ENCODE results near the gene OCEL1. TPM values are rescaled to one million over a fixed set of nuclear protein-coding genes. Genes with fewer than 3 reads are reported as not detected.

Gene OCEL1
- total and polyA plus RNA-seq, 2 of the 13 experiments (the other 11 are each of a cell fraction or from before 2014, with no cell fraction given), result 10.6 to 17.2 TPM

DNA sequence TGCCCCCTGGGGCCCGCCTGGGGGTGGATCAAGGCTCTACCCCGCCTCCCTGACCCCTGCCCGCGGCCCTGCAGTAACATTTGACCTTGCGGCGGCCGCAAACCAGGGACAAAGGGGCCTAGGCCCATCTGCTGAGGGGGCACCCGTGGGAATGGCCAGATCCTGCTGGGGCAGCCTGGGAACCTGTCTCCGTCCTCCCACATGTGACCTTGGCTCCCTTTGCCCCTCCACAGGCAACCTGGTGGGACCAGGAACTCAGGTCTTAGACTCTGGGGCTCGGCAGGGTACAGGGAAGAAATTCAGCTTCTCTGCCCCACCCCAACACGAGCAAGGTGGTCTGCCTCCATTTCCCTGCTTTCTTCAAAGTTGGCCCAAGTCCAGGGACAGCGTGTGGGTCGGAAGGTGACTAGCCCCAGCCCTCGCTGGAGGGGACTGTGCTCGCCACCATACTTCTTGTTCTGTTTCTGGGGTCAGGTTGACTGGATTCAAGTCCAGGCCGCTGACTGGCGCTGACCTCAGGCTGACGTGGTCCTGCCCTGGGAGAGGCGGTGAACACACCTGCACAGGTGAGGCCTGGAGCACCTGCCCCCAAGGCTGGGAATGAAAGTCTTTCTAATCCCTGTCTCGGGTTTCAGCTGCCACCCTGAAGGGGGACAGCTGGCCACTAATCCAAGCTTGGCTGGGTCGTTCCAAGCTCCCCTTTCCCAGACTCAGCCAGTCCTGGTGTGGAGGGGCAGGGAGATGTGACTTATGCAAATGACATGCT lies 22.2 kb downstream of the OCEL1 start (continued):
- TF ChIP-seq ZNF205 (CRISPR knock-in tag; IDR thresholded peaks at IDR 0.05) (peak; percentile 53; the same call in 1 of the 2 replicates), MED1 (CRISPR knock-in tag; IDR thresholded peaks at IDR 0.05) (peak; percentile 85), EP300 (IDR thresholded peaks at IDR 0.05; ENCODE audit: low read depth in 2 of 2, low read length in 2 of 2) (peak; percentile 67 to 96; a peak in 3 of 4 replicates), EP300 (CRISPR knock-in tag; IDR thresholded peaks at IDR 0.05; ENCODE audit: borderline replicate concordance) (peak; percentile 91), HOXA5 (CRISPR knock-in tag; IDR thresholded peaks at IDR 0.05) (peak; percentile 70; the same call in 1 of the 2 replicates), BRD4 (CRISPR knock-in tag; IDR thresholded peaks at IDR 0.05) (no peak), ZSCAN22 (CRISPR knock-in tag; IDR thresholded peaks at IDR 0.05) (0 out of 2 replicates have a peak, but pooled peaks have one; percentile 40), TBL1XR1 (IDR thresholded peaks at IDR 0.05; ENCODE audit: borderline replicate concordance, low read length, partially characterized antibody) (peak; percentile 94), ZBTB7A (CRISPR knock-in tag; IDR thresholded peaks at IDR 0.05) (peak; percentile 95), ZNF772 (CRISPR knock-in tag; IDR thresholded peaks at IDR 0.05) (no peak; the same call in 1 of the 2 replicates)
- TF ChIP-seq, protein P1, sequence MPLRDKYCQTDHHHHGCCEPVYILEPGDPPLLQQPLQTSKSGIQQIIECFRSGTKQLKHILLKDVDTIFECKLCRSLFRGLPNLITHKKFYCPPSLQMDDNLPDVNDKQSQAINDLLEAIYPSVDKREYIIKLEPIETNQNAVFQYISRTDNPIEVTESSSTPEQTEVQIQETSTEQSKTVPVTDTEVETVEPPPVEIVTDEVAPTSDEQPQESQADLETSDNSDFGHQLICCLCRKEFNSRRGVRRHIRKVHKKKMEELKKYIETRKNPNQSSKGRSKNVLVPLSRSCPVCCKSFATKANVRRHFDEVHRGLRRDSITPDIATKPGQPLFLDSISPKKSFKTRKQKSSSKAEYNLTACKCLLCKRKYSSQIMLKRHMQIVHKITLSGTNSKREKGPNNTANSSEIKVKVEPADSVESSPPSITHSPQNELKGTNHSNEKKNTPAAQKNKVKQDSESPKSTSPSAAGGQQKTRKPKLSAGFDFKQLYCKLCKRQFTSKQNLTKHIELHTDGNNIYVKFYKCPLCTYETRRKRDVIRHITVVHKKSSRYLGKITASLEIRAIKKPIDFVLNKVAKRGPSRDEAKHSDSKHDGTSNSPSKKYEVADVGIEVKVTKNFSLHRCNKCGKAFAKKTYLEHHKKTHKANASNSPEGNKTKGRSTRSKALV (CRISPR knock-in tag; IDR thresholded peaks at IDR 0.05), result no peak
- TF ChIP-seq, protein P2, sequence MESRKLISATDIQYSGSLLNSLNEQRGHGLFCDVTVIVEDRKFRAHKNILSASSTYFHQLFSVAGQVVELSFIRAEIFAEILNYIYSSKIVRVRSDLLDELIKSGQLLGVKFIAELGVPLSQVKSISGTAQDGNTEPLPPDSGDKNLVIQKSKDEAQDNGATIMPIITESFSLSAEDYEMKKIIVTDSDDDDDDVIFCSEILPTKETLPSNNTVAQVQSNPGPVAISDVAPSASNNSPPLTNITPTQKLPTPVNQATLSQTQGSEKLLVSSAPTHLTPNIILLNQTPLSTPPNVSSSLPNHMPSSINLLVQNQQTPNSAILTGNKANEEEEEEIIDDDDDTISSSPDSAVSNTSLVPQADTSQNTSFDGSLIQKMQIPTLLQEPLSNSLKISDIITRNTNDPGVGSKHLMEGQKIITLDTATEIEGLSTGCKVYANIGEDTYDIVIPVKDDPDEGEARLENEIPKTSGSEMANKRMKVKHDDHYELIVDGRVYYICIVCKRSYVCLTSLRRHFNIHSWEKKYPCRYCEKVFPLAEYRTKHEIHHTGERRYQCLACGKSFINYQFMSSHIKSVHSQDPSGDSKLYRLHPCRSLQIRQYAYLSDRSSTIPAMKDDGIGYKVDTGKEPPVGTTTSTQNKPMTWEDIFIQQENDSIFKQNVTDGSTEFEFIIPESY (CRISPR knock-in tag; IDR thresholded peaks at IDR 0.05), result peak; percentile 31
- TF ChIP-seq, protein P3, sequence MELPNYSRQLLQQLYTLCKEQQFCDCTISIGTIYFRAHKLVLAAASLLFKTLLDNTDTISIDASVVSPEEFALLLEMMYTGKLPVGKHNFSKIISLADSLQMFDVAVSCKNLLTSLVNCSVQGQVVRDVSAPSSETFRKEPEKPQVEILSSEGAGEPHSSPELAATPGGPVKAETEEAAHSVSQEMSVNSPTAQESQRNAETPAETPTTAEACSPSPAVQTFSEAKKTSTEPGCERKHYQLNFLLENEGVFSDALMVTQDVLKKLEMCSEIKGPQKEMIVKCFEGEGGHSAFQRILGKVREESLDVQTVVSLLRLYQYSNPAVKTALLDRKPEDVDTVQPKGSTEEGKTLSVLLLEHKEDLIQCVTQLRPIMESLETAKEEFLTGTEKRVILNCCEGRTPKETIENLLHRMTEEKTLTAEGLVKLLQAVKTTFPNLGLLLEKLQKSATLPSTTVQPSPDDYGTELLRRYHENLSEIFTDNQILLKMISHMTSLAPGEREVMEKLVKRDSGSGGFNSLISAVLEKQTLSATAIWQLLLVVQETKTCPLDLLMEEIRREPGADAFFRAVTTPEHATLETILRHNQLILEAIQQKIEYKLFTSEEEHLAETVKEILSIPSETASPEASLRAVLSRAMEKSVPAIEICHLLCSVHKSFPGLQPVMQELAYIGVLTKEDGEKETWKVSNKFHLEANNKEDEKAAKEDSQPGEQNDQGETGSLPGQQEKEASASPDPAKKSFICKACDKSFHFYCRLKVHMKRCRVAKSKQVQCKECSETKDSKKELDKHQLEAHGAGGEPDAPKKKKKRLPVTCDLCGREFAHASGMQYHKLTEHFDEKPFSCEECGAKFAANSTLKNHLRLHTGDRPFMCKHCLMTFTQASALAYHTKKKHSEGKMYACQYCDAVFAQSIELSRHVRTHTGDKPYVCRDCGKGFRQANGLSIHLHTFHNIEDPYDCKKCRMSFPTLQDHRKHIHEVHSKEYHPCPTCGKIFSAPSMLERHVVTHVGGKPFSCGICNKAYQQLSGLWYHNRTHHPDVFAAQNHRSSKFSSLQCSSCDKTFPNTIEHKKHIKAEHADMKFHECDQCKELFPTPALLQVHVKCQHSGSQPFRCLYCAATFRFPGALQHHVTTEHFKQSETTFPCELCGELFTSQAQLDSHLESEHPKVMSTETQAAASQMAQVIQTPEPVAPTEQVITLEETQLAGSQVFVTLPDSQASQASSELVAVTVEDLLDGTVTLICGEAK (IDR thresholded peaks at IDR 0.05), result no peak
- TF ChIP-seq, protein P3 (CRISPR knock-in tag; IDR thresholded peaks at IDR 0.05), result peak; percentile 69; the same call in 1 of the 2 replicates

Data from HepG2 (cell line).